ENCODE measurements around the gene ARRDC3. TPM values are rescaled to one million over a fixed set of nuclear protein-coding genes. Genes with fewer than 3 reads are reported as not detected.

Gene ARRDC3
- total RNA-seq, 1 experiment from 2014 or later = 2.8 TPM

DNA sequence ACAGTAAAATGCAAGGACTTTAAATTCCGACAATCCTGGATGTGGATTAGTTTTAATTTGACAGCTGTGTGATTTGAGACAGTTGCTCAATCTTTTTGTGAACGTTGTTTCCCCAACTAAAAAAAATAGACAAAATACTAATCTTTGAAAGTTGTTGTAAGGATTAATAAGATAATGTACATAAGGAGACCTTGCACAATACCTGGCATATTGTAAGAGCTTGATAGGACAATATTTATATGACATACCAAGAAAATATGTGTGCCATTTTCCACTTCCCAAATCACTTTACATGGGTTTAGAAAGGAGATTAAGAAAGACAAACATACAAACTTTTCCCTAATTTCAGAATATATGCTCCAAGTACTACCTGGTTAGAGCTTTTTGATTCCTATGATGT, 25.3 kb downstream of the ARRDC3 start:
- H4K8ac ChIP-seq (replicated peaks; ENCODE audit: insufficient read length, low read depth, low read length) = no peak overlapping the region
- no peak overlapping the region for H3K14ac ChIP-seq (ENCODE audit: insufficient read depth, low read length)
- no peak overlapping the region for H2BK20ac ChIP-seq (ENCODE audit: low read depth, low read length, poor library complexity, severe bottlenecking)
- H3K79me2 ChIP-seq (ENCODE audit: insufficient read depth, low read length) = no peaks in the 10 kb centered on the region
- no peaks in the 10 kb centered on the region for H4K20me1 ChIP-seq (ENCODE audit: control insufficient read depth, insufficient read depth, insufficient read length)
- H3K27ac ChIP-seq (ENCODE audit: insufficient read length, low read depth, low read length) = no peak overlapping the region
- Mint-ChIP-seq H3K4me3 (no peak overlapping the region), H3K4me1 (peaks cover 17 to 19% of the 10 kb centered on the region in 2 experiments), H3K27me3 (ENCODE audit: low read depth) (no peaks in the 10 kb centered on the region), H3K9me3 (no peaks in the 10 kb centered on the region), H3K36me3 (ENCODE audit: insufficient read depth in 1 of 3, low read depth in 3 of 3) (no peaks in the 10 kb centered on the region), H3K27ac (no peak overlapping the region)
- no peak overlapping the region for H2BK120ac ChIP-seq (ENCODE audit: low read depth, low read length, poor library complexity, severe bottlenecking)
- no peak overlapping the region for H2BK5ac ChIP-seq (ENCODE audit: insufficient read length, low read length)
- H3K4ac ChIP-seq (ENCODE audit: low read depth, low read length) = no peak overlapping the region
- H3K4me2 ChIP-seq (ENCODE audit: insufficient read depth, insufficient read length, low read length) = no peak overlapping the region
- H2AK5ac ChIP-seq (ENCODE audit: insufficient read length, low read length) = no peak overlapping the region
- no peak overlapping the region for H4K5ac ChIP-seq (ENCODE audit: insufficient read length, low read depth, low read length)
- H3K9ac ChIP-seq (ENCODE audit: extremely low read depth, insufficient read length, low read length) = no peak overlapping the region
- no peak overlapping the region for H3K18ac ChIP-seq (ENCODE audit: insufficient read length, low read depth, low read length)
- DNase-seq = no peak
- no peak overlapping the region for H3T11ph ChIP-seq (ENCODE audit: low read length)
- H2AFZ ChIP-seq (ENCODE audit: low read length) = no peak overlapping the region
- no peak overlapping the region for H4K91ac ChIP-seq (ENCODE audit: insufficient read length, low read depth, low read length)
- no peaks in the 10 kb centered on the region for H3K9me3 ChIP-seq (ENCODE audit: control insufficient read depth, low read depth, low read length)
- H3K27me3 ChIP-seq (ENCODE audit: insufficient read depth, low read length) = no peaks in the 10 kb centered on the region
- H3K23me2 ChIP-seq (ENCODE audit: insufficient read length, low read depth, low read length, poor library complexity, severe bottlenecking) = no peaks in the 10 kb centered on the region
- no peak overlapping the region for H2BK12ac ChIP-seq (ENCODE audit: insufficient read length, low read depth, low read length)
- TF ChIP-seq, protein P1, sequence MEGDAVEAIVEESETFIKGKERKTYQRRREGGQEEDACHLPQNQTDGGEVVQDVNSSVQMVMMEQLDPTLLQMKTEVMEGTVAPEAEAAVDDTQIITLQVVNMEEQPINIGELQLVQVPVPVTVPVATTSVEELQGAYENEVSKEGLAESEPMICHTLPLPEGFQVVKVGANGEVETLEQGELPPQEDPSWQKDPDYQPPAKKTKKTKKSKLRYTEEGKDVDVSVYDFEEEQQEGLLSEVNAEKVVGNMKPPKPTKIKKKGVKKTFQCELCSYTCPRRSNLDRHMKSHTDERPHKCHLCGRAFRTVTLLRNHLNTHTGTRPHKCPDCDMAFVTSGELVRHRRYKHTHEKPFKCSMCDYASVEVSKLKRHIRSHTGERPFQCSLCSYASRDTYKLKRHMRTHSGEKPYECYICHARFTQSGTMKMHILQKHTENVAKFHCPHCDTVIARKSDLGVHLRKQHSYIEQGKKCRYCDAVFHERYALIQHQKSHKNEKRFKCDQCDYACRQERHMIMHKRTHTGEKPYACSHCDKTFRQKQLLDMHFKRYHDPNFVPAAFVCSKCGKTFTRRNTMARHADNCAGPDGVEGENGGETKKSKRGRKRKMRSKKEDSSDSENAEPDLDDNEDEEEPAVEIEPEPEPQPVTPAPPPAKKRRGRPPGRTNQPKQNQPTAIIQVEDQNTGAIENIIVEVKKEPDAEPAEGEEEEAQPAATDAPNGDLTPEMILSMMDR (conservative IDR thresholded peaks at IDR 0.05) = no peak
- no peak overlapping the region for H2BK15ac ChIP-seq (ENCODE audit: low read depth, low read length)
- peaks cover 4% of the 10 kb centered on the region; the same call in 1 of the 2 replicates for H3K4me1 ChIP-seq (ENCODE audit: insufficient read depth, low read length)
- H3K79me1 ChIP-seq (ENCODE audit: insufficient read depth, low read depth, low read length, poor library complexity, severe bottlenecking) = no peaks in the 10 kb centered on the region
- H3K23ac ChIP-seq (ENCODE audit: insufficient read length, low read depth, low read length) = no peak overlapping the region
- WGBS (ENCODE audit: extremely low coverage, insufficient read length, low lambda C conversion rate) = no CpG with 5 or more reads among the region's 2 CpGs
- no peak overlapping the region for H3K56ac ChIP-seq (ENCODE audit: insufficient read length, low read depth, low read length)

Measured in H9 (cell line).